HG03159 (cell line): Measurements from ENCODE around the gene AKAP11.

Source experiments
- ATAC-seq: cut with Tn5 transposase; IDR thresholded peaks from one replicate; pipeline ENCODE4 v1.9.1; 2021; ENCODE audit warnings: mild to moderate bottlenecking, moderate library complexity; ENCODE audit not compliant: unreplicated experiment

AKAP11 gene

DNA sequence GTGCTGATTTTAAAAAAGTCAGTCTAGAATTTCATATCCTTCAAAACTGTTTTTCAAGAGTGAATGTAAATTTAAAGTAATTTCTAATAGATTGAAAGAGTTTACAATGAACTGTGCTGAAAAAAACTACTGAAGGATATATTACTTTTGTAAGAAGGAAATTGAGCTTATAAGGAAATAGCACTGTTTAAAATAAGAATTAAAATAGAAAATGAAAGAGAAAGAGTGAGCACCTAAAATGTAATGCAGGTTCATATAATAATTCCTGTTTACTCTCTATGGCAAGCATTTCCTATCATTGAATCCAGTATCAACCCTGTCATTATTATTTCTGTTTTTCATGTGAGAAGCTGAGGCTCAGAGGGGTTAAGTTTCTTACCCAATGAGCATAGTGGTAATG, 57.3 kb downstream of the AKAP11 start:
- ATAC-seq: no peak

DNA sequence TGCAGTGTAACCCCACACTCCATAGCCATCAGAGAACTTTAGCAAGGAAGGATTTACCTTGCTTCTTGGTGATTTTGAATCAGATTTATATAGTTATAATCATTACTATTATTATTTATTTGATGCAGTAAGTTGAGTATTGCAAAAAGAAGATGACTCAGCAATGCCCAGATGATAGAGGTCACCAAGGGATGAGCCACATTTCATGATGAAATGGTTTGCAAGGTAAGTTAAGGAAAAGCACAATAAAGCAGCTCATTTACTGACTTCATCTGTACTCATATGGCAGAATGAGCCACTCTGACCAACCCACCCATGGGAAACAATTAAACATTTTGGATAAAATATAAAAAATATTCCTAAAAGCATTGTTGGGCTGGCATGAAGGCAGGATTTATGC, 59.1 kb downstream of the AKAP11 start:
- no peak for ATAC-seq

DNA sequence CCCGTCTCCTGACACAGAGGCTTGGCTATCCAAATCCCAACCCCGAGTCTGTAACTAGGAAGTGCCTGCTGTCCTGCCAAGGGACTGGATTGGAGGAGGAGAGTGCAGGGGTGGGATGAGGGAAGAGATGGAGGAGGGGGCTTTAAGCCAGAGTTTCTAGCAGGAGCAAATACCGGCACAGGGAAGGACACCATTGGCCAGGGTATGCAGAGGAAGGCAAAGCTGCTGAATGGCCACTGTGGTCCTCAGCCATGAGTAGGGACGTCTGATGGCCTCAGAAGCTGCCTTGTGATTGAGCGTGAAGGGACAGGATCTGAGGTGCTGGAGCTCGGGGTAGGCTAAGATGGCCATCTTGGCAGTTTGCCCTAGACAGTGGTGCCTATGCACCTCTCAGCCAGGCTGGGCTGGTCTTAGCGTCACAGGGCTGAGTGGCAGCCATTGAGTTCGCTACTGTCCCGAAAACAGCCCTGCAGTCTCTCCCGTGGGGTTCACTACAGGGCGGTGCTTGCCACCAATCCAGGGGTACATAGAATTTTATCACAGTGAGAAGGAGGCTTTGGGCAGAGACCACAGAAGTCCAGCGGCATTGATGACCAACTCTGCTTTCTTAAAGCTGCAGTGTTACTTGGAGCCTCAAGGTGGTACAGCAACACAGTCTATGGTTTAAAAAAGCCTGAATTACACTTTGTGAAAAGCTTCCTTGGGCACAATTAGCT, 61.8 kb downstream of the AKAP11 start:
- peak; percentile 63 for ATAC-seq

DNA sequence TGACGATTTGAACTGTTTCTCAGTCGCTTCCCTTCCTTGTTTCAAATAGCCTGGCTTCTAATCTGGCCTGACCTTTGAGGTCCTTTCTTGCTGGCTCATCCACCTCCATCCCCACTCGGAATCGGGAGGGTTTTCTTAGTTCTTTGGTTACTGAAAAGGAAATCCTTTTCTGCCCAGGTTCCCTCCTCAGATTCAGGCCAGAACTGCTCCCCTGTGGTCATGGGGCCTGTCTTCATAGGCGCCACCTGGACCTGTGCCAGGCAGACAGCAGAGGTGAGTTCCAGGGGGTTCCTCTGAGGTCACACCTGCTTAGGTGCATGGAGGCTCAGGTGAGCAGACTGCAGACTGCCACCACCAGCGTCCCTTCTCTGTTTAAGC, 62.4 kb downstream of the AKAP11 start:
- no peak for ATAC-seq

DNA sequence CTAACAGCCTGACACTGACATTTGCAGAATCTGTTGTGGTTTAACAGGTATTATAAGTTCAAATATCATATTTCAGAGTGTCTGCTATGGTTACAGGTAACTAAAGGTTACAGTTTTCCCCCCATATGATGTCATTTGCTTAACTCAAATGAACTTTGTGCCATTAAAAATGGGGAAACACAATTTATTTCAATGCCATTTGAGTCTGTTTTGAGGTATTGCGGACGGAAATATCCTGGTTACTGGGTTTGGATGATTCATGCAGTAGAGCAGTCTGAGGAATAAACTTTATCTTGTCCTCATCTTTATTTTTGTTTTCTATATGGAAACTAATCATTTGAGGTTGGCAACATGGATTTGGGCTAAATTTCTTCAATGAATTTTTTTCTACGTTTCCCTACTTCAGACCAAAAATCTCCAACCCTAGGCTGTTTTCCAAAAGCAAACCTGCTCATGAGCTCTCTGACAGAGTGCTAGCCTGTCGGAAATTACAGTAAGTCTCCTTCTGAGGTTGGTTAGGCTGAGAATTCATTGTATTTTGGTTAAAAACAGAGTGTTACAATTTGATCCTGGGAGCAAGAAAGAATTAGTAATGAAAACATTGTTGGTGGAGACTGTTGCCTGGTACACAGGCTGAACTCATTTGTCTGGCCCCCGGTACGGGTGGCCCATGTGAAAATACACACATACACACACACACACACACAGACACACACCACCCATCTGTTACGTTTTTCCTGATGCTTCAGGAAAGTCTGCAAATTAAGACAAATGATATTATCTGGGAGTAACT, 66.1 kb downstream of the AKAP11 start:
- ATAC-seq: no peak

DNA sequence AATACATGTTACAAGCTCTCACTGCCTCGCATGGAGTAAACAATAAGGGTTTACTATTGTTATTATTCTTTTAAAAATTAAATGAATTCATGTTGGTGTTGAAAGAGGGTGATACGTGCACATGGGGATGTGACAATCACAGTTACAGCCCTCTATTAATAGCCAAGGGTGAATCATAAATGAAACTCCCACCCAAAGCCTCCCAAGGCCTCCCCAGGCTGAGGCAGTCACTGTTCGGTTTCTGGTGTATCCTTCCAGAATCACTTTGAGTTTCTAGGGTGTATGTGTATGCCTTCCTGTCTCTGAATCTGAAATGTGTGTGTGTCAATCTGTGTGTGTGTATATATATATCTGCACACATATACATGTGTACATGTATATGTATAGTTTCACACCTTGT, 73.4 kb downstream of the AKAP11 start:
- no peak for ATAC-seq

DNA sequence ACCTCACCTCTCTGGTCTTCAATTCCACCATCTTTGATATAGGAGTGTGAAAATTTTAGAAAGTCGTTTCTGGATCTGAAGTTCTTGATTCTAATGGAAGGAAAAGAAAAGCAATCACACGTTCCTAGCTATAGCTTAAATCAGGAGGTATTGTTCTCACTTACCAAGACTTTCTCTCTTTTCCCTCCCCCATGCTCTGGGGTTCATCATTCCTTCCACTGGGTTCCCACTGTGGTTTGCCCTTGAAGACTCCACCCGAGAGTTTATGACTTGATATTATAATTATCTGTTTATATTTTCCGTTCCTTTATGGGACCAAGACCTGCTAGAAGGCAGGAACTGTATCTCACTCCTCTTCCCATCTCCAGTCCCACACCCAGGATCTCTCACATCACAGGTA, 76.6 kb downstream of the AKAP11 start:
- no peak for ATAC-seq

DNA sequence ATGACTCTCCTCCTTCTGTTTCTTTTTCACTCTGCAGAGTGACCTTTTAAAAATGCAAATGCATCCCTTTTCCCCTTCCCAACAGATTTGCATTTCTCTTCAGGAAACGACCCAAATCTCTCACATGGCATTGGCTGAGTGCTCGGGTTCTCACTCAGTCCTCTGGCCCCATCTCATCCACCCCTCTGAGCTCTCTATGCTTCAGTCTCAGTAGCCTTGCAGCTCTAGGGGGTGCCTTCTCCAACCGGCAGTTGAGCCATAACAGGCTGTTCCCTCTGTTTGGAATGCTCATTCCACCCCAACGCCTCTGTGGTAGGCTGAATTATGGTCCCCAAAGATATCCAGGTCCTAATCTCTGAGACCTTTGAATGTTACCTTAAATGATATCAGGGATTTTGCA, 78.2 kb downstream of the AKAP11 start:
- ATAC-seq: no peak

DNA sequence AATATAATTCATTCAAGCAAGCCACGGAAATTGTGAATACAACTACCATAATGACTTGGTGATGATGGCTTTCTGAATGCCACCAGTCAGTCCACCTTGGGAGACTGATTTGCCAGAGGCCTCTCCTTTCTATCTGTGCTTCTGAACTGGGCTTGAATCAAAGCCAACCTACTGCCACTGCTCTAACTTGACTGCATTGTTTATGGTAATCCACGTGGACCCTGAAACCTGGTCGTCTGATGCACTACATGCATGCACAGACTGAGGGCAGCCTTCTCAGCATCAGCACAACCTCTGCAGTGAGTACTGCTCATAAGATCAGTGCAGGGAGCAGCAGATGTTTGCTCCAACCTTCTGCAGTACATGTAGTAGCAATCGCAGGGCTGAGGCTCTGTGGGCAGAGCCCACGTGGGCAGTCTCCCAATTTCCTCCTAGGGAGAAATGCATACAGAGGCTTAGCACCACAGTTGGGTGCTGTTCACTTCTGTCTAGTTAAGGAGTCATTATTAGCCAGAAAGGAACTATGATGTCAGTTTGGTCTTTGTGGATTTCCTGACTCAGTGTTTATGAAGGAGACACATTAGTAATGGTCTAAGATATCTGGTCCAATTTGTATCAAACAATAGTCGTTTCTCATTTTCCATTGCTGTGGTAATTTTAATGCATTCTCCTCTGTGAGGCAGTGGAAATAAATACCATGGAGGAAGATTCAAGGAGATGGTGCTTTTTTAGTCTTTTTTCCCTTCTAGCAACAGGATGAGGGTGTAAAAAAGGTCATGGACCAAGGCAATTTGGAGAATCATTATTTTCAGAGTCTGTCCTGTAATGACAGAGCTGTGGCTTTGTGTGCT, 82.5 kb downstream of the AKAP11 start:
- ATAC-seq: peak; percentile 89

DNA sequence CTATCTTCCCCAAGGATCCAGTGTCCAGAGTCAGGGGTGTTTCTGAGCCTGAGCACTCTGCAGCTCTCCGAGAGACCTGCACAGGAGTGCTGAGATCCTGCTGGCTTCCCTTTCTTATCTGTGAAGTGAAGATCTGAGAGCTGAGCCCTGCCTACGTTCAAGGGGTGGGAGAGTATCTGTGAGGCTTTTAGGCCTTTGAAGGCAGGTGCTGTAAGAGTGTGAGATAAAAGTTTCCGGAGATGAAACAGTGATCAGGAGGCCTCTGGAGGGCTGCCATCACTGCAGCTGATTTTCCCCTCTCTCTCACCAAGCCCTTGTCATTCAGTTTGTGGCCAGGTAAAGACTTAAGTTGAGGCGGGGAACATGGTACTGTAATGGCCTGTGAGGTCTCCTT, 83.1 kb downstream of the AKAP11 start:
- no peak for ATAC-seq

DNA sequence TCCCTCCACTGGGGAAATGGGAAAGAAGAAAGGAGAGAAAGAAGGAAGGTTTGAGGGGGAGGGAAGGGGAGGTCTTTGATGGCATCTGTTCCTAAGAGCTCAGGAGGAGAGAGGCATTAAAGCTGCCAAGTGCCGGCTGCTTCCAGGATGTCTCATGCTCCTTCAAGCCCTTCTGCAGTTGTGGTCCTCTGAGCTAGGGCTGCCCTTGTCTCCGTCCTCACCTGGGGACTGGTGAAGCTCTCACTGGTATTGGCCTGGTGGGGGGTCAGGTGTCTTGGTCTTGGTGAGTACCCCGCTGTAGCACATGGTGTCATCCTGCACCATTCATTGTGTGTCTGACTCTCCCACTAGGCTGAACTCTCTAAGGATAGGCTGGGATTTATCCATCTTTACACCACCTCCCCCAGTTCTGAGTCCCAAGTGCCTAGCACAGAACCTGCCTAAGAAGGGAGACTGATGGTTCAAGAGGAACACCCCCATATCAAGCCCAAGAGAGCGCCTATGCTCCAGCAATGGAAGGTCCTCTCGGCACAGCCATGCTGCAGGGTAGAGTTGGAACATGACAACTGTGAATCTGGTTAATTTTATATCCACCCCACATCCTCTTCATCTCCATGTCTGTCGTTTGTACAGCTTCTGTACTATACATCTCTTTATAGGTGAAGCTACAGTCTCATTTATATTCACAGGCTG, 83.7 kb downstream of the AKAP11 start:
- no peak for ATAC-seq

DNA sequence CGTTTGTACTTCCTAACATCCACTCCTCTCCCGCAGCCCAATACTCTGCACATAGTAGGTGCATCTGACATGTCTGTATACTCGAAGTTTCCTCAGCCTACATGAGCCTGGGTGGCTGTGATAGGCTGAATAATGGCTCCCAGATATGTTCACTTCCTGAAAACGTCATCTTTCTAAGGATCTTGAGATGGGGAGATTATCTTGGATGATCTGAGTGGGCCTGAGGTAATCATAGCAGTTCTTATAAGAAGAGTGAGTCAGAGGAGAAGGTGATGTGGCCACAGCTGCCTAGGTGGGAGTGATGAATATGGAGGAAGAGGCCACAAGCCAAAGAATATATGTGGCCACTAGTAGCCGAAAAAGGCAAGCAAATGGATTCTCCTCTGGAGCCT, 84.2 kb downstream of the AKAP11 start:
- ATAC-seq: no peak

DNA sequence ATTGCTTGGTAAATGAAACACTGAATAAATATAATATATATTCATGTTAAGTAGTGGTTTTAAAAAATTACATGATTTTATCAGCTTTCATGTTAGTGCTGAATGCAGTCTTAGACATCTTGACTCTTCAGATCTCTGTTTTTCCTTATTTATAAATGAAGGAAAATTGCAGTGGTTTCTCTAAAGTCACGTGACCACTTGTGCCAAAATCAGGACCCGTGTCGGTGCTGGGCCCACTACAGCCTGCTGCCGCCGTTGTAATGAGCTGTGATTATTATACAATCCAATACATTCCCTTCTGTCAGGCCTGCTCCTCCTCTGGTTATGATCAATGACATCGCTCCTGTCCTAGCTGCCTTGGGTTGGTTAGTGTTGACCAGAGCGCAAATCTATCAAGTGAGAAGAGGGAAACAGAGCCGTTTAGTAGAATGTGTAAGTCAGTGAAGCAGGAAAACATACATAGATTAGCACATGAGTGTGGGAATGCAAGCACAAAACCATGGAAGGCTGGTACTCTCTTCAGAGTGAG, 88.2 kb downstream of the AKAP11 start:
- no peak for ATAC-seq

DNA sequence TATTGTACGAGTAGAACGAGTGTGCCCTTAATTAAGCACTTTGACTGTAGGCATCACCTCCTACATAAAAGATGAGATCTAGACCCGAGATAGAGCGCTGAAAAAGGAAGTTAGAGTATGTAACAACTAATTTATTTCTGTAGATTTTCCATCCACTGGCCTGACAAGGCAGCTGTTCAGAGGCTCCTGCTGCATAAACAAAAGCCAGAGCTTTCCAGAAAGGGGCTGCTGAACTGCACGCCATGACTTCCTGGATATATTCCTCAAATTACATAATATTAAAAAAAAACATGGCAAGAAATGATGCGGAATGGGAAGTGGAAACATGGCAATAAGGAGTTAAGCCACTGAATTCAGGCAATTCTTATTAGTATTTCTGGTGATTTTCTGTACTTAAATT, 89.7 kb downstream of the AKAP11 start:
- ATAC-seq: no peak

DNA sequence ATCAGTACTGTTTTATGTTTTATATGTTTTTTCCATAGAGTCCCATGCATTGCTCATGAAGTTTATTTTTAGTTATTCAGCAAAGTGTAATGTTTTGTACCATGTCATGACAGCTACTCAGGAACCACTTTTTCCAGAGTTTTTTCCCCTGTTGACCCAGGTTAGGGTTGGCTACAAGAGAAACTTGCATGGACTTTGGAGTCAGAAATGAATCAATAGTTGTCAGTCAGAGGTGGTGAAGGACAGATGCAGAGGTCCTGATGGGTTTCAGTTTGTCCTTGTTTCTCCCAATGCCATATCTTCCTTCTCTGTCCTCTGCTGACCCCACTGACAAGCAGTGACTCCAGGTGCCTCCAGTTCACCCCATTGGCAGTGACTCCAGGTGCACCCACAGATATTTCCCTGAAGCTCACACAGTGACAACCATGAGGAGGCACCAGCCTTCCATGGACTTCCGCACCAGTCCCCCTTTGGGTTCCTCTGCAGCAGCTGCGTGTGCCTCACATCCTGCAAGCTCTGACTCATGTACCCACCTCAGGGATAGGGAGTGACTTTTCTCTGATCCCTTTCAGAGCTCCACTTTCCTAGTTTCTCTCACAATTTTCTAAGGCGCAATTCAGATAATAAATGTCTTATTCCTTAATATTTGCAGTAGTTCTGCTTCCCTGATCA, 92.1 kb downstream of the AKAP11 start:
- no peak for ATAC-seq

DNA sequence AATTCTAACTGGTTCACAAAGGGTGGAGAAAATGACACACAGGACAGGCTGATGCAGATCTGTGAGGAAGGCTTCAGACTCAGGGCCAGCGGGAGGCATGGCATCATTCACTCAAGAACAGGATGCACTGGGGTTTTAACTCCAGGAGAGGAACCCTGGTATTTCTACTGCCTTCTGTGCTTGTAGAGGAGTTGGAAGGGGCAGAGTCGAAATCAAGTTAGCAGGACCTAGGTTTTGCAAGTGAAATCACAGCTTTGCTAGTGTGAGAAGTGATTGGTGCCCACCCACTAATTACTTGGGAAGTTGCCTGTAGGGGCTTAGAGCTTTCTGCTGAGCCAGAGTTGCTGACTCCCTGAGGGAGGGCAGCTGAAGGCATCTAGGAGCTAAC, 92.7 kb downstream of the AKAP11 start:
- no peak for ATAC-seq

DNA sequence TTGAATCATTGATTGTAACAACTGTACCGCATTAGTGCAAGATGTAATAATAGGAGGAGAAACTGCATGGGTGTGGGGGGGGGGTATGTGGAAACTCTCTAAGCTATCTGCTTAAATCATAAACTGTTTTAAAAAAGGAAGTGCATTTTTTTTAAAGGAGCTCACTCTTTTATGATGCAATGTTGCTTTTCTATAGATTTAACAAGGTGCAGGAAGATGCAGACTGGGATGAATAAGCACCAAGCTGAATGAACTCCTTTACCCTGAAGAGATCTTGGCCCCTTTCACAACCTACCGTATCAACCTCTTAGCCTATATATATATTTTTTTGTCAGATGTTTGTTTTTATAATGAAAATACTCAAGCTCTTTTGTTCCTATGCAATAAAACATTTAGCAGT, 95.9 kb downstream of the AKAP11 start:
- no peak for ATAC-seq

DNA sequence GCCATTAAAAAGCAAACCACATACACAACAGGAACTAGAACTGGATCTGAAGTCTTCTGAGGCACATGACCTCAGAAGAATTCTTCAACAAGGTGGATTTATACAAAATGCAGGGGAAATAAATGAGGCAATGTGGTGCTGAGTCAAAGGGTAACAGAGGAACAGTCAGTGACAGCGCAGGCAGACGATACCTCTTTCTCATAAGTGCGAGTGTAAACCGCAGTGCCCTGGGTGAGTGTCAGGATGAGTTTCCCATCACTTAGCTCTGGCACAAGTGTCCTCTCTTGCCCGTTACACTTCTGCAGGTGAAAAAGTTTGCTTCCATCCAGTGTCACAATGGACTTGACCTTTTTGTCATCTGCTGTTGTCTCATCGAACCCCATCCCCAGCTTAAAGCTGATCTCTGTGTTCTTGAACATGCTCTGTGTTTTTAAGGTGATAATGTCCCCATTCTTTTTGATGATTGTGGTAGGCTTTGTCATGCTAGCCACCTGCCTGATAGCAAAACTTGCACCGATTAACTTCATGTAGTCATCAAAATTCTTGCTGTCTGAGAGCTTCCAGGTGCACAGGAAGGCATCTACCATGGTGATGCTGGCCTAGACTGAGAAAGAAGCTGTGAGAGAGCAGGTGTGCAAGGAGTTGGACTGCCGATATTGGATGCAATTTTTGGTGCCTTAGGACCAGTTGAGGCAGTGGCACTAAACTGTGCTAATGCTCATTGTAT, 97.3 kb downstream of the AKAP11 start:
- ATAC-seq: no peak

DNA sequence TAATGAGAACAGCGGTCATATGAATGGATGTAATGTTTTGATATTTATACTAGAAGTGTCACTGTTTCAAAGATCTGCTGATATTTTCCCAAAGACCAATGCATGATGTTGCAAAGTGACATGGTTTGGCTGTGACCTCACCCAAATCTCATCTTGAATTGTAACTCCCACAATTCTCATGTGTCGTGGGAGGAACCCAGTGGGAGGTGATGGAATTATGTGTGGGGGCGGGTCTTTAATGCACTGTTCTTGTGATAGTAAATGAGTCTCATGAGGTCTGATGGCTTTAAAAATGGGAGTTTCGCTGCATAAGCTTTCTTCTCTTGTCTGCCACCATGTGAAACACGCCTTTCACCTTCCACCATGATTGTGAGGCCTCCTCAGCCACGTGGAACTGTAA, 98.3 kb downstream of the AKAP11 start:
- ATAC-seq: no peak
